HEK293T (cell line): Measurements from ENCODE around the gene SPATA9.

ENCODE experiments used
- ARNT ChIP-seq: fragments of 450-650 bp; IDR thresholded peaks from 2 replicates; pipeline ENCODE4 v1.6.1; 2017; ENCODE audit warnings: mild to moderate bottlenecking
- BHLHE40 ChIP-seq: fragments of 450-650 bp; IDR thresholded peaks from 2 replicates; pipeline ENCODE4 v1.6.1; 2016; ENCODE audit warnings: mild to moderate bottlenecking, moderate library complexity, borderline replicate concordance
- ELF4 ChIP-seq: fragments of 450-650 bp; IDR thresholded peaks from 2 replicates; pipeline ENCODE4 v1.6.1; 2017; ENCODE audit warnings: antibody characterized with exemption
- FOXK2 ChIP-seq: fragments of 450-650 bp; IDR thresholded peaks from 2 replicates; pipeline ENCODE4 v1.6.1; 2016; ENCODE audit warnings: mild to moderate bottlenecking
- FOXM1 ChIP-seq: fragments of 450-650 bp; IDR thresholded peaks from 2 replicates; pipeline ENCODE4 v1.6.1; 2017; ENCODE audit warnings: mild to moderate bottlenecking, borderline replicate concordance
- LEF1 ChIP-seq: fragments of 450-650 bp; IDR thresholded peaks from 2 replicates; pipeline ENCODE4 v1.6.1; 2017; ENCODE audit warnings: mild to moderate bottlenecking, borderline replicate concordance
- NFRKB ChIP-seq: fragments of 450-650 bp; IDR thresholded peaks from 2 replicates; pipeline ENCODE4 v1.6.1; 2016; ENCODE audit warnings: mild to moderate bottlenecking, moderate library complexity
- SP1 ChIP-seq: fragments of 450-650 bp; IDR thresholded peaks from 2 replicates; pipeline ENCODE4 v1.6.1; 2017
- ZNF384 ChIP-seq: fragments of 450-650 bp; IDR thresholded peaks from 2 replicates; pipeline ENCODE4 v1.6.1; 2016
- TF ChIP-seq, protein P1 (sequence below): fragments of 450-650 bp; IDR thresholded peaks from 2 replicates; pipeline ENCODE4 v1.6.1; 2016

DNA sequence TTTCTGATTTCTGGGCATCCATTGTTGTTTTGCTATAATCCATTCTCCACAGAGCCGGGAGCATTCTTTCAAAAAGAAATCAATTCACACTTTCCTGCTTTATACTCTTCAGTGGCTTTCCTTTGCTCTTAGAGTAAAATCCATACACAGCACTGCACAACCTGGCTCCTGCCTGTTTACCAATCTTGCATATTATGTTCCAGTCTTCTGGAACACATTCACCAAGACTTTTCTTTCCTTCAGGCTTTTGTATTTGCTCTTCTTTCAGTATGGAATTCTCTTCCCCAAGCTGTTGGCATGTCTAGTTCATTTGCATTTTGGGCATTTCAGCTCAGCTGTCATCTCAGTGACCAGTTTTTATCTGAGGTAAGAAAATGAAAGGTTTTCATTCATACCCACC is 29.9 kb downstream of the SPATA9 start:
- TF ChIP-seq ZNF384 (no peak), FOXM1 (no peak), ELF4 (no peak), SP1 (no peak), ARNT (no peak), NFRKB (no peak), LEF1 (no peak), FOXK2 (no peak), BHLHE40 (no peak)
- TF ChIP-seq, protein P1, sequence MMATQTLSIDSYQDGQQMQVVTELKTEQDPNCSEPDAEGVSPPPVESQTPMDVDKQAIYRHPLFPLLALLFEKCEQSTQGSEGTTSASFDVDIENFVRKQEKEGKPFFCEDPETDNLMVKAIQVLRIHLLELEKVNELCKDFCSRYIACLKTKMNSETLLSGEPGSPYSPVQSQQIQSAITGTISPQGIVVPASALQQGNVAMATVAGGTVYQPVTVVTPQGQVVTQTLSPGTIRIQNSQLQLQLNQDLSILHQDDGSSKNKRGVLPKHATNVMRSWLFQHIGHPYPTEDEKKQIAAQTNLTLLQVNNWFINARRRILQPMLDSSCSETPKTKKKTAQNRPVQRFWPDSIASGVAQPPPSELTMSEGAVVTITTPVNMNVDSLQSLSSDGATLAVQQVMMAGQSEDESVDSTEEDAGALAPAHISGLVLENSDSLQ: no peak
